GM18520 (cell line): ENCODE results near the gene SMCO2.
"Not testable (repeated sequence)": the region's sequence is repeated elsewhere in the genome, so short reads cannot be mapped to it uniquely, and the experiment has no call there.

ENCODE experiments used
- ATAC-seq: cut with Tn5 transposase; IDR thresholded peaks from one replicate; pipeline ENCODE4 v1.9.1; 2021; ENCODE audit not compliant: unreplicated experiment

SMCO2 gene

DNA sequence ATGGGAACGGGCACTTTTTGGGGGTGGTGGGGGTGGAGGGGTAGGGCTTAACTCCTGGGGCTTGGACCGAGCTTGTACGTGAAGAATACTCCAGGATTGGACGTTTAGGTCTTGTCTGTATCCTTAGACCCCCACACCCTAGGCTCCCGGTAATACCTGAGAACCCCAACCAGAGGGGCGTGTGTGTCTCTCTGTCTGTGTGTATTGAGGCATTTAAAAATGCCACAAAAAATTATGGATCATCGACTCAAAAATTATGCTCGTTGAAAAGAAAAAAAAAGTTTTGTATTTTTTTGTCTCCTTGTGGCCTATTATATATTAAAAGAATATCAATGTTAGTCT lies 77.9 kb downstream of the SMCO2 start:
- no peak for ATAC-seq

DNA sequence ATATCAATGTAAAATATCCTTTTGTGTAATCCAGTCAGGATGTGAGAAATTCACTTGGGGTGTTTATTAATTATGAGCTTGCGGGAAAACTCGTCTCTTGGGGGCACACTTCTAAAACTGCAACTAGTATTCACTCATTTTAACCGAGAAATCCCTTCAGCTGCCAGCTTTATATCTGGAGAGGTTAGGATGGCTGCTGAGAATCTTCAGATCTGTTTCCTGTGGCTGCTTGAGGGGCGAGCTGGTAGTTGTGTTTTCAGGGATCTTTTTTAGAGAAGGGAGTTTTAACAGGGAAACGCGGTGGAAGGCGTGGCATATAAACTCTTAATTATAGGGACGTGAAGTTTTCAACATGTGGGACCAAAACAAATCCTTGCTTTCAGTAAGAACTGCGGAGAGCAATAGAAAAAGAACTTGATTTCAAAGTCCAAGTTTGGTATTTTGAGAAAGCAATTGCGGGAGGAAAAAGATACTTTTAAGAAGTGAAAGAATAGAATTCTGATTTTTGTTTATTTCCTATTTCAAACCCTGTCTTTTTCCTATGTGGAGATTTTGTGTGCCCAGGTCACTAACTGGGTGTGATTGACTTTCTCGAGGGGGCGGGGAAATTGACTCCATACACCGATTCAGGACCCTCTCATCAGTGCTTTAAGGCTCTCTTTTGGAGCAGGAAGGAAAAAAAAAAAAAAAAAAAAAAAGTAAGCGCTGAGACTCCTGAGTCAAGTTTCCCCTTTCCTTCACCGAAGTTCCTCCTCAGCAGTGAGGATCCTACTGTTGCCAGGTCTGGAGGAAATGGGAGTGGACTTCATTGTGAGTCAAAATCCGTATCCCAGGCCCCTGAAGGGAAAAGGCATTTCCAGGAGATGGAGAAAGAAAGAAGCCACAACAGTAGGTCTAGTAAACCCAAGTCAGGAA lies 78.6 kb downstream of the SMCO2 start:
- no peak for ATAC-seq

DNA sequence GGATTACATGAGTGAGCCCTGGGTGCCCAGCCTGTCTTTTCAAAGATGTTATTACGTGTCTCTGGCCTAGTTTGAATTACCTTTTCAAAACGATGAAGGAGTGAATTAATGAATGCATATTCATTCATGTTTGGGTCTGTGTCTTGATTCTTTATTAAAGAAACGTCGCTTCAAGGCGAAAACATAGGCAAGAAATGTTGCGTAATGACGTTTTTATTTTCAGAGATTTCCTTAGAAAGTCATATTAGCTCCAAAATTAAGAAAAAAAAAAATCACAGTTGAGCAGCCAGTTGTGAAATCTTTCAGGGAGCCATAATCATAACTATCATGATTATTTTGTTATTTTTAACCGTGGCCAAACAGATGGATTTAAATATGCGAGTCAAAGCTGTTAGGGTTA lies 81.0 kb downstream of the SMCO2 start:
- no peak for ATAC-seq

GRCh38 chr12:27528788-27529187 lies 82.3 kb downstream of the SMCO2 start:
- ATAC-seq: no peak

- no peak for ATAC-seq
Observed at GRCh38 chr12:27530157-27530922, 83.8 kb downstream of the SMCO2 start.

DNA sequence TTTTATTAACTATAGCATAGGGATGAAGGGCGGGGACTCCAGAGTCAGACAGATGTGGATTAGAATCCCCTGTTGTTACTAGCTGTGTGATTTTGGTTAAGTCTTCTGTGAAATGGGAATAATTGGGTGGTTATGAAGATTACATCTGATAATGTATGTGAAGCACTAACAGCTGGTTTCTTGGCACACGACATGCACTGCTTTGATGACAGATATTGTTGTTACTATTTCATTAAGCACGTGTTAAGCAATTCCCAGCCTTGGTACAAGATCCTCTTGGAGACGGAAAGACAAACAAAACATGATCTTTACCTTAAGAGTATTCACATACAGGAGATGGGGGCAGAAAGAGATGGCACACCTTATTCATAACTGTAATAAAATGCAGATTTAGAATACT lies 85.4 kb downstream of the SMCO2 start:
- no peak for ATAC-seq

DNA sequence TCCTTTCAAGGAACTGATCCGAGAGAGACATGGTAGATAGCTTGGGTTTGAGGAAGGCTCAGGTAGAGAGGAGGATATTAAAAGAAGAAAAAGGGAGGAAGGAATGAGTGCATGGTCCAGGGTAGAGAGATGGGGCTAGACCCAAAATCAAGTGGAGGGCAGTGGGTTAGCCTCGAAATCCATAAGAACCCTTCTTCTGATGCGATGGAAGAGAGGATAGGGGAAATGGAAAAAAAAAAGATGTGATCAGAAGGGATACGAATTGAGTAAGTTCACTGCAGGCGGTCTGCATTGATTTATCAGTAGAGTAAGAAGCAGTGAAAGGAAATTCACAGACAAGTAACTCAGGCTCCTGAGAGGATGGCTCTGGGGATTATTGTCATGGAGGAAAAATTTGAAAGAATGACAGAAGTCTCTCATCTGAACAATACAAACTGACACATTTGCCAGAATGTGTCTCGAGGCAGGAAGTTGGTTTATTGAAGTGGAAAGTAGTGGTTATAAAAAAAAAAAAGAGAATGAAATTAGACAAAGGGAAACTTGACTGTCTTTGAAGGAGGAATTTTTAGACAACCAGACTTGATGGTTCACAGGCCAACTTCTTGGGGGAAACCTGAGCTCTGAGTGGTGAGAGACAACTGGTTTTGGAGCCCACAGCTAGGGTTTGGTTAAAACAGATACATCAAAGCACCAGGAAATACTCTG lies 87.7 kb downstream of the SMCO2 start:
- ATAC-seq: no peak

DNA sequence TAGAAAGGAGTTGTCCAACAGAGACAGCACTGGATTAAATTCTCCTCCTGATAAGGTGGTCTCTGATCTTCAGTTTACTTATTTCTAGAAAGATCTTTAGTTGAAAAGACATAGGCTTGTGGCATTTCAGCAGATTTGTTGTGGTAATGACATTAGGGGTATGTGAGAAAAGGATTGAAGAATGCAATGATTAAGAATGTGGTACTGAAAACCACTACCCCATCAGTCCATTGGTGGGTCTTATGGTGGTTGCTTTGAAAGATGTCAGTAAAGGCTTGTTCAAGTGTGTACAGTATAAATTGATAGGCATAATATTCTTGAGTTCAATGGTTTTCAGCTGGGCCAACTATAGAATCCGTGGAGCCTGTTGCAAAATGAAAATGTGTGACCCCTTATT lies 88.2 kb downstream of the SMCO2 start:
- ATAC-seq: no peak

- ATAC-seq: no peak
Observed at GRCh38 chr12:27535318-27535717, 88.8 kb downstream of the SMCO2 start.

DNA sequence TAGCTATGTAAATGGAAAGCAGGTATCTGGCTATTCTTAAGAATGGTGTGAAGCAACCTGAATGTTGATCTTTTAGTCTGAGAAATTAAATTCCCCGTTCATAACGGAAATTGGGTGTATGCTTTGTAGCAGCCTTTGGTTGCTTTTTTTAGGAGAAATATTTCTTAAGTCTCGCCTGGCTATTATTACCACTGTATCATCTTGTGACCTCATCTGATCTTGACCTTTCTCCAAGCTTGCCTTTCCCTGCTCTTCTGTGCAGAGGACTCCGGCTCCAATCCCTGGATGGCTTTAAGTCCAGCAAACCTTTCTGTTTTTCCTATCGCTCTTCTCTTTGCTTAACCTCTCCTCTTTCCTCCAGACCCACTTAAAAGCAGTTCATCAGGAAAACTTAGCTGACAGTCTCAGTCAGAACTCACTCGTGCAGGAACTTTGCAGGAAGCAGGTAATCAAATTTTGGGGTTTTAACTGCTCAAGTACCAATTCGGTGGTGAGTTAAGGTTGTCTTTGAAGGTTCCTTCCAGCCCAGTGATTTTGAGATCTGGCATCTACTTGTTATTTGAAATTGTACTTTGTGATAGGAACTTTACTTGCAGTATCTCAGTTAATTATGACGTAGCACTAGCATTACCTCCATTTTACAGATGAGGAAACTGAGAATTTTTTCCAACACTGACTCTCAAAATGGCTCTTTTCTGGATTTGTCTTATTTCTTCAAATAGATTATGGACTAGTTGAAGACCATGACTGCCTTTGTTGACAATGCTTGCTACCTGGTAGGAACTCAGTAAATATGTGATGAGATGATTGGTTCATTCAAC lies 91.5 kb downstream of the SMCO2 start:
- ATAC-seq: no peak

GRCh38 chr12:27539191-27539631 lies 92.7 kb downstream of the SMCO2 start:
- no peak for ATAC-seq

GRCh38 chr12:27541031-27541719 lies 94.6 kb downstream of the SMCO2 start:
- ATAC-seq: no peak

GRCh38 chr12:27542628-27543027 lies 96.1 kb downstream of the SMCO2 start:
- no peak for ATAC-seq

- ATAC-seq: not testable (repeated sequence)
Observed at GRCh38 chr12:27544858-27545257, 98.3 kb downstream of the SMCO2 start.

DNA sequence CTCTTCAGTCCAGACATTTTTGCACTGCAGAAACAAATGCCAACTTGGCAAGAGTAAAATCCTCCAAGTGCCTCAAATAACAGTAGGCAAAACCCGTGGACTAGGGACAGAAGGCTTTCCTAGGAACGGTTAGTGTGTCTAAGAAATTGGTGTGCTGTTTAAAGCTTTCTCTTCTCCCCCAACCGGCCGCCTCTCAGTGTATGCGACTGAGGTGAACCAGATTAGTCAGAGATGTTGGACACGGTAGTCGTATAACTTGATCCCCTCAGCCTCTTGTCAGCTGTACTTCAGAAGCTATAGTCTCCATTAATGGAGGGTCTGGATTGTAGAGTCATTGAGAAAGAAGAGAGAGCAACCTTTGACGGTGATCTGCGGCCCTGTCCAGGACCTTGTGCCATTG lies 99.1 kb downstream of the SMCO2 start:
- no peak for ATAC-seq

GRCh38 chr12:27547592-27547991 lies 101.1 kb downstream of the SMCO2 start:
- no peak for ATAC-seq

- ATAC-seq: no peak
Observed at GRCh38 chr12:27548301-27549199, 102.0 kb downstream of the SMCO2 start.

DNA sequence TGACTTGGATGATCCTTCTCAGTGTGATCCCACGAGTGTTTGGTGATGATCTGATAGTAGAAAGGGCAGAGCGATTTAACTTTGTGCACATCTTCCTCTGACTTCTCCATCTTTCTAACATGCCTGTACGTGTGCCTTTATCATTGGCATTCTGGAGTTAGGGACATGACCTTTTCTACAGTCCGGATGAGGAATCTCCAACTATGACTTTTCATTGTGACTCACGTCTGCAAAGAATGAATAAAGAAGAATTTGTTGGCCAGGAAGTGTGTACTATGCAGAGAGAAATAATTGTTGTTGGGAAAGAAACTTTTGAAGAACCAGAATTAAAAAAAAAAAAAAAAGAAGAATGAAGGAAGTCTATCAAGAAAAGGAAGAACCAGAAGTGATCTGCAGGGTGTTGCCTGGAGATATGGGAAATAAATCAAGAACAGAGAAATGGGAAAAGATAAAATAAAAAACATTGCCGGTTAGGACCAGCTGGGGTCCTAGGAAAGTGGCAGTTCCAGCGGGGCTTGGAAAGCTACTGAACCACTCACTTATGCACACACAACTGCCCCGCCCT lies 102.8 kb downstream of the SMCO2 start:
- no peak for ATAC-seq
